MCF 10A (cell line): ENCODE measurements around the gene ARHGAP24. TPM values are rescaled to one million over a fixed set of nuclear protein-coding genes. Genes with fewer than 3 reads are reported as not detected.

ENCODE experiments used
- BruUV-seq: library from RNA; stranded (reverse); fragments of 400-500 nt; replicated peaks from 2 replicates; lab custom pipeline; 2021; lab: Mats Ljungman, UMichigan
- CTCF ChIA-PET: fragments of 300-600 bp; sonication (Branson Sonifier 250); formaldehyde crosslinking; extraction: SDS; loops from one replicate; lab custom pipeline; 2021; ENCODE audit warnings: antibody characterized with exemption, inconsistent platforms; lab: Yijun Ruan, JAX
- POLR2A ChIA-PET: fragments of 300-600, 350-650 bp; sonication (Branson Sonifier 250); formaldehyde crosslinking; extraction: SDS; loops from one replicate; lab custom pipeline; 2020; ENCODE audit warnings: antibody characterized with exemption, inconsistent platforms; lab: Yijun Ruan, JAX
- DNase-seq: peaks from one replicate; pipeline ENCODE4 v3.0.0-alpha.2; 2018; ENCODE audit not compliant: unreplicated experiment
- H3K27ac Mint-ChIP-seq: one replicate; pipeline ENCODE4 v1.8.0; 2022; ENCODE audit warnings: mild to moderate bottlenecking, low read depth, mixed read lengths; ENCODE audit not compliant: unreplicated experiment
- H3K27me3 Mint-ChIP-seq: one replicate; pipeline ENCODE4 v1.8.0; 2022; ENCODE audit warnings: mixed read lengths; ENCODE audit not compliant: insufficient read depth, unreplicated experiment
- H3K36me3 Mint-ChIP-seq: one replicate; pipeline ENCODE4 v1.8.0; 2022; ENCODE audit warnings: mild to moderate bottlenecking, moderate library complexity, mixed read lengths; ENCODE audit not compliant: insufficient read depth, unreplicated experiment
- H3K4me1 Mint-ChIP-seq: one replicate; pipeline ENCODE4 v1.8.0; 2022; ENCODE audit warnings: mixed read lengths; ENCODE audit not compliant: insufficient read depth, unreplicated experiment
- H3K4me3 Mint-ChIP-seq: one replicate; pipeline ENCODE4 v1.8.0; 2022; ENCODE audit warnings: mild to moderate bottlenecking, moderate library complexity, mixed read lengths; ENCODE audit not compliant: unreplicated experiment
- H3K9me3 Mint-ChIP-seq: one replicate; pipeline ENCODE4 v1.8.0; 2022; ENCODE audit warnings: mixed read lengths; ENCODE audit not compliant: unreplicated experiment
- CTCF ChIP-seq: fragments of 200-600 bp; IDR thresholded peaks from one replicate; pipeline ENCODE4 v1.8.0; 2022; ENCODE audit warnings: antibody characterized with exemption, mild to moderate bottlenecking; ENCODE audit not compliant: unreplicated experiment
- intact Hi-C: fragments of 100-400 bp; cut with micrococcal nuclease; formaldehyde crosslinking; loops from 2 replicates; pipeline ENCODE4 v1.14.1; 2022
- total RNA-seq: library from RNA; stranded (reverse); gene quantifications from 2 replicates; pipeline ENCODE4 v1.2.3, GENCODE V29; 2022

The ARHGAP24 gene
- total RNA-seq, 1 experiment from 2014 or later = 2.6 TPM

GRCh38 chr4:85966373-85966772 lies 491.4 kb downstream of the ARHGAP24 start:
- ChIA-PET CTCF (interaction anchor here (0.6 to 2.8 kb wide), 7 partner anchors 10 to 1872 kb away, joined by 3 to 32 read pairs (median 3); no protein-coding TSS in a partner anchor), POLR2A (no interaction called here)
- H3K36me3 Mint-ChIP-seq = no peaks in the 10 kb centered on the region
- no peak overlapping the region for H3K27ac Mint-ChIP-seq
- H3K9me3 Mint-ChIP-seq = no peaks in the 10 kb centered on the region
- TF ChIP-seq CTCF = no peak
- BruUV-seq = no TSS peak
- DNase-seq = no peak
- H3K4me1 Mint-ChIP-seq = peaks cover 5% of the 10 kb centered on the region
- no peaks in the 10 kb centered on the region for H3K27me3 Mint-ChIP-seq
- no peak overlapping the region for H3K4me3 Mint-ChIP-seq
- intact Hi-C loops = loop anchor here (5.0 kb wide), 1 partner anchor 819 kb away; no protein-coding TSS in a partner anchor

GRCh38 chr4:85967872-85968271 lies 492.9 kb downstream of the ARHGAP24 start:
- H3K27me3 Mint-ChIP-seq = no peaks in the 10 kb centered on the region
- H3K27ac Mint-ChIP-seq = no peak overlapping the region
- no peak for DNase-seq
- TF ChIP-seq CTCF = no peak
- ChIA-PET CTCF (interaction anchor here (0.5 to 3.0 kb wide), 16 partner anchors 12 to 885 kb away, joined by 3 to 33 read pairs (median 4); no protein-coding TSS in a partner anchor), POLR2A (no interaction called here)
- BruUV-seq = no TSS peak
- peaks cover 5% of the 10 kb centered on the region for H3K4me1 Mint-ChIP-seq
- no peaks in the 10 kb centered on the region for H3K36me3 Mint-ChIP-seq
- no peak overlapping the region for H3K4me3 Mint-ChIP-seq
- H3K9me3 Mint-ChIP-seq = no peaks in the 10 kb centered on the region
- intact Hi-C loops = loop anchor here (2.0 to 5.0 kb wide), 2 partner anchors 255 to 821 kb away; no protein-coding TSS in a partner anchor

GRCh38 chr4:85968945-85969819 lies 494.2 kb downstream of the ARHGAP24 start:
- ChIA-PET CTCF (interaction anchor here (0.6 to 3.0 kb wide), 37 partner anchors 7 to 886 kb away, joined by 3 to 33 read pairs (median 4); no protein-coding TSS in a partner anchor), POLR2A (interaction anchor here (0.6 to 1.4 kb wide), 4 partner anchors 171 to 218 kb away, joined by 3 to 5 read pairs (median 3); no protein-coding TSS in a partner anchor)
- peak; percentile 46 for TF ChIP-seq CTCF
- H3K4me1 Mint-ChIP-seq = peaks cover 5% of the 10 kb centered on the region
- intact Hi-C loops = loop anchor here (1.0 to 5.0 kb wide), 5 partner anchors 75 to 822 kb away; no protein-coding TSS in a partner anchor
- no peaks in the 10 kb centered on the region for H3K36me3 Mint-ChIP-seq
- no peaks in the 10 kb centered on the region for H3K27me3 Mint-ChIP-seq
- peak; percentile 73 for DNase-seq
- no peak overlapping the region for H3K27ac Mint-ChIP-seq
- H3K4me3 Mint-ChIP-seq = no peak overlapping the region
- BruUV-seq = no TSS peak
- H3K9me3 Mint-ChIP-seq = no peaks in the 10 kb centered on the region

DNA sequence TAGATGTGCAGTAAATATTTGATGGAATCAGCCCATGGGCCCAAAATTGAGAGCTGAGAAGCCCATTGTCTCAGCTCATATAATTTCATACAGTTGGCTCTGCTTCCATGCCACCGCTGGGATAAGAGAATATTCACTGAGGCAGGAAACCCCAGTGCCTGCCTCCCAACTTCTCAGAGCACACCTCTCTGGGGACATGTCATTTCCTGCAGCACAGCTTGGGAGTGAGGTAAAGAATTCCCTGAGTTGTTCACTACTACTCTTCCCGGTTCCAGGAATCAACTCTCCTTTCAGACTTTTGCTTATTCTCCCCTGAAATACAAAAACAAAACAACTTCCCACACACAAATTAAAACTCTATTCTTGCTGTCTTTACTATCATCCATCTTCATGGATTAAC lies 495.6 kb downstream of the ARHGAP24 start:
- ChIA-PET CTCF (interaction anchor here (0.6 to 2.6 kb wide), 10 partner anchors 9 to 222 kb away, joined by 3 to 20 read pairs (median 4); no protein-coding TSS in a partner anchor), POLR2A (interaction anchor here (1.4 kb wide), 1 partner anchor 173 kb away, joined by 5 read pairs; no protein-coding TSS in a partner anchor)
- Mint-ChIP-seq H3K36me3 (no peaks in the 10 kb centered on the region), H3K9me3 (no peaks in the 10 kb centered on the region), H3K27me3 (no peaks in the 10 kb centered on the region), H3K4me3 (no peak overlapping the region), H3K4me1 (peaks cover 5% of the 10 kb centered on the region), H3K27ac (no peak overlapping the region)
- no TSS peak for BruUV-seq
- intact Hi-C loops = no loop called here
- DNase-seq = no peak
- no peak for TF ChIP-seq CTCF
